Nucleus accumbens (tissue), 56 donors: ENCODE measurements around the gene BANP.
A peak's percentile ranks its signal among the peaks of the same experiment; 100 is the strongest.

Experiments
- DNase-seq, 56 donors: peaks; one replicate each; lab custom pipeline; 2025; lab: John Stamatoyannopoulos, UW

The BANP gene

DNA sequence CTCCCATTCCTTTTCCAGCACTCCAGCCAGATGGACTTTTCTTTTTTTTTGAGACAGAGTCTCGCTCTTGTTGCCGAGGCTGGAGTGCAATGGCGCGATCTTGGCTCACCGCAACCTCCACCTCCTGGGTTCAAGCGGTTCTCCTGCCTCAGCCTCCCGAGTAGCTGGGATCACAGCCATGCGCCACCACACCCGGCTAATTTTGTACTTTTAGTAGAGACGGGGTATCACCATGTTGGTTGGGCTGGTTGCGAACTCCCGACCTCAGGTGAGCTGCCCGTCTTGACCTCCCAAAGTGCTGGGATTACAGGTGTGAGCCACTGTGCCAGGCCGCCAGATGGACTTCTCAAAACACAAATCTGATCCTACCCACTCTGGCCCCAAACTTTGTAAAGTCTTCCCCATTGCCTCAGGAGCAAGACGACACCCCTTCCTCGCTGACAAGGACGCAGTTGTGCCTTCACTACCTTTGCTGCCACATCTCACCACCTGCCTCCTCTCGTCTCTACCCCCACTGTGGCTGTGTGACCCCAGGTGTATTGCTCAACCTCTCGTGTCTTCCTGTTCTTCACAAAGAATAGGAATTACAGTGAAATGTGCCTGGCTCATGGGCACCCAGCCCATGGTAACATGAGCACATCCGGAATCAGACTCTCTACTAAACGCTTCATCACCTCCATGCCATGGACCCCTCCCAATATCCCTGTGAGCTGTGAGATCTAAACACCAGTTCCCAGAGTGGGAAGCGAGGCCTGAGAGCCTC is 3.7 kb upstream of the BANP start:
- DNase-seq = no peak

DNA sequence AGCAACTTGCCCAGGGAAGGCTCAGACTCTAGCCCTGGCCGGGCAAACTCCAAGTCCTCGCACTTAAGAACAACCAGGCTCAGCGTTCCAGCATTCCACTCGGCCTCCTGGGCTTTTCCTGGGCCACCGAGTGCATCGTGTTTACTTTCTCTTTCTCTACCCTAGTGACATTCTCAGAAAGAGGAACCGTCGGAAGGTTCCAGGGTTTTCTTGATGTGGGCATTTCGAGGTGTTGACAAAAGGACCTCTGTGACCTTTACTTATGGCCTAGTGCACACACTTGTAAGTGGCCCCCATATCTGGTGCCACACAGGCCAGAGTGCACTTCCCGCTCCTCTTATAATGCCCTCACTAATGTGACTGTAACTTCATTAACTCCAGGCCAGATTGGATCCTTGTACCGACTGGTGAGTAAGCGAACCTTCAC is 3.1 kb upstream of the BANP start:
- DNase-seq = peak in 2 of 56 donors; percentile 16 to 32

DNA sequence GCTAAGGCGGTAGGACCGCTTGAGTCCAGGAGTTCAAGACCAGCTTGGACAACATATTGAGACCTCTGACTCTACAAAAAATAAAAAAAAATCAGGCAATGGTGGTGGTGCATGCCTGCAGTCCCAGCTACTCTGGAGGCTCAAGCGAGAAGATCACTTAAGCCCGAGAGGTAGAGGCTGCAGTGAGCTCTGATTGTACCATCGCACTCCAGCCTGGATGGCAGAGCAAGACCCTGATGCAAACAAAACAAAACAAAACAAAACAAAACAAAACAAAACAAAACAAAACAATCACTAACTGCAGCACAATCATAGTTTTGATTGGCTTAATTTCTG is 2.5 kb upstream of the BANP start:
- no peak for DNase-seq

DNA sequence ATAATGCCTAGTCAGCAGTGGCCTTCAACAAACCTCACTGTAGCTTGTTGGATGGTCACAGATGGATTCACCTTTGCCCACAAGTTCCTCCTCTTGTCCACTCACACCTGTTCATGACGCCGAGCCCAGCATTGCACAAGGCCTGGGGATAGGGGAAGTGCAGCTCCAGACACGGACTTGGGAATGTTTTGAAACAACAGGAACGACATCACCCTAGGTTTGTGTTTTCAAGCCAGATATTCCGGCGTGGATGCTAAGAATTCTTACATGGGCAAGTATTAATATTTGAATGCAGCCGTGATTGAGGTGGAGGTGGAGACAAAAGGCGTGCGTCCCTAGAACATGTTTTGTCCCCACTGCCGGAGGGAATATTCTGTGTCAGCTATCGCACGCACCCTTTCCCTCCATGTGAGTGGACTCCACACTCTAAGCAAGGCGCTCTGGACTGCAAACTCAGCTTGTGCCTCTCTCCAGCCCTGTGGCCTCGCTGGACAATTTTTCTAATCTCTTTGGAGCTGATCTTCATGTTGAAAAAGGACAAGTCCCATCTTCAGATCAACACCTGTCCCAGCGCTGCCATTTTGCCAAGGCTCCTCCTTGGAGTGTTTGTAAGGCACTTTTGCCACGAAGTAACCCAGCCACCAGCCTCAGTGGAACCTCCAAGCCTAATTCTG is 2.0 kb upstream of the BANP start:
- no peak for DNase-seq

DNA sequence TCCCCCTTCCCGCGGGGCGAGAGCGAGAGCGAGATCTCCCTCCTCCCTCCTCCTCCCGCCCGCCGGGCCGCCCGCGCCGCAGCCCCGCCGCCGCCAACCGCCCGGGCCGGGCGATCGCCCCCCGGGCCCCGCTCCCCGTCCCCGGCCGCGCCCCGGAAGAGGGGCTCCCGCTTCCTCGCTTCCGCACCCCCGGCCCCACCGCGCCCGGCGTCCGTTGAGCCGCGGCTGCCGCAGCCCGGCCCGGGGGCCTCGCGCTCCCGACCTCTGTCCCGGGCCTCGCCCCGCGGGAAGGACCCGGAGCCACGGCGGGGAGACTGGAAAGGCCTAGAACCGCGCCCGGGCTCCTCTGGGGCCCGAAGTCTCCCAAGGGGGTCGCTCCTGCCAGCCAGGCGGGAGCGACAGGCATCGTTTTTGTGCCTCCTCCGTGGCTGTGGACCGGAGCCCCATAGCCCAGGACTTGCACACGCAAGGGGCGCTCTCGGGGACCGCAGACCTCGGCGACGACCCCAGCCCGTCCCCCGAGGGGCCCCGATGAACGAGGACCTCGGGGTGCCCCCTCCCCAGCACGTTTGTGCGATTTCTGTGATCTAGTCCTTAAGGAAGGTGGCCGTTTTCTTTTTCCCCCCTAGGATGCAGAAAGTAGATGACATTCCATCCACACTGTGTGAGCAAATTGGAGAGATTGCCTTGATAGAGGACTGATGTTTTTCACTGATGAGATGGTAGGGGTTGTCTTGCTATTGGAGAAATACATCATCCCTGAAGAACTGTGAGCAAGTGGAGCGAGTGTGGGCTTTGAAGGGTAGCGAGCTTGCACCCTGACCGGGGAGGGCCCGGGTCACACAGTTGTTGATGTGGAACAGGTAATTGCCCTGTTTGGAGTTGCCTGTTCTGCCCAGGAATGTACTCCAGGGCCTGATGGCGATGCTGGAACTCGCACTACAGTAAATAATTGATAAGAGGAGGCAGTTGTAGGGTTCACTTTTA is 611 bp downstream of the BANP start:
- peak in 7 of 56 donors; percentile 46 to 71 (median 53) for DNase-seq

DNA sequence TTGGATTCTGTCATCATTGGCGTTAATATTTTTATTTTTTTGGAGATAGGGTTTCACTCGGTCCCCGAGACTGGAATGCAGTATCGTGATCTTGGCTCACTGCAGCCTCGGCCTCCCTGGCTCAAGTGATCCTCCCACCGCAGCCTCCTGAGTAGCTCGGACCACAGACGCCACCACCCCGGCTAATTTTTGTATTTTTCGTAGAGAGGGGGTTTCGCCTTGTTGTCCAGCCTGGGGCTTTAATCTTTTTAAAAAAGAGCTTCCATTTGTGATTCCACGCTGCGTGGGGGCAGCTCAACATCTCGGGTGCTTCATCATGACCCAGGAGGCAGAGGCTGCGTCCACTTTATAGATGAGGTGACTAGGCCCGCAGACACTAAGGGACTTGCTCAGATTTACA is 1.5 kb downstream of the BANP start:
- DNase-seq = no peak

DNA sequence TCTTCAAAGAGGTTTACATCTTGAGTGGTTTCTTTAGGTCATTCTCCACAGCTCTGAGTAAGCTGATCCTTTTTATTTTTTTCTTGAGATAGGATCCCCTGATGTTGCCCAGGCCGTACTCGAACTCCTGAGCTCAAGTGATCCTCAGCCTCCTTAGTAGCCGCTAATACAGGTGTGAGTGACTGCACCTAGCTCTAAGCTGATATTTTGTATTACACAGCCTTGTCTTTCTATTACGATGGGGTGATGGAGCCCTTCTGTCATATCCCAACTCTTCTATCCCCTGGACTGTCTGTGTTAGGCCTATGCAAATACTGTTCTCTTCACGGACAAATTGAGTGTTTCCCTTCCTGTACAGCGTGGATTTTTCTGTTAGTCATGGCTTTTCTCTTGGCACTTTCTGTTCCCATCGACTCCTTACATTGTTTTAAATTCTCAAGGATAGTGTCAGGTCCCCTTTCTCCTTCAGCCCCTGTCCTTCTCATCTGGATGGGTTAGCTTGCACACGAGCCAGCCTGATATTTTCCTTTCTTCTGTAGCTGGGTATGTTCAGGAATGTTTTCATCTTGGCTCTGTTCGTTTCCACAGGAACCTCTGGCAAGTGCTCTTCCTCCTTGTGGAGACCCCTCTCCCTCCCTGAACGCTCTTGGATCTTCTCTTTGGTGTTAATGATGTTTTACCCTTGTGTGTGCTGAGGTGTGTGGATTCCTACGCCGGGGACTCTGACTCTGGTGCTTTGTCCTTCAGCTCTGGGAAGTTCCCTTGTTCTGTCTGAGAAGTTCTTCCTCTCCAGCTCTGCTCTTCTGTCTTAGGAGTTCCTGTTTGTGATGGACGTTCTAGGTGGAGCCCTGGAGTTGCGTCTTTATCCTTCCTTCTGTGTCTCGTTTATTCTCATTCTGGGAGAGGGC is 2.3 kb downstream of the BANP start:
- DNase-seq = no peak

DNA sequence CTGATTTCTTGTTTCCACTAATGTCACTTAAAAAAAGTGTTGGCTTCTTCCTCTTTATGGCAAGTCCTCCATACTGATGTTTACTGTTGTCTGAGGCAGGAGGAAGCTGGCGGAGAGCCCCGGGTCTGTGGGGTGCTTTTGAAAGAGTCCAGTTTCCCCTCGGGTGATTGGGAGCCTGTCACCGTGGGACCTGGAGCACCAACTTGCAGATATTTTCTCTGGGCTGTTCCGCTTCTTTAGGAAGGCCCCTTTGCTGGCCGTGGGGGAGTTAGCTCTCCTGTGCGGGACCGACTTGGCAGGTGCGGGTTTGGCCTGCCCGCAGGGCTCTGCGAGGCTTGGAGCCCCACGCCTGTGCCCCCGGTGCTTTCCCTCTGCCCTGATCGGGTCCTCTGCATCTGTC is 3.1 kb downstream of the BANP start:
- peak in 3 of 56 donors; percentile 10 to 30 (median 16) for DNase-seq

DNA sequence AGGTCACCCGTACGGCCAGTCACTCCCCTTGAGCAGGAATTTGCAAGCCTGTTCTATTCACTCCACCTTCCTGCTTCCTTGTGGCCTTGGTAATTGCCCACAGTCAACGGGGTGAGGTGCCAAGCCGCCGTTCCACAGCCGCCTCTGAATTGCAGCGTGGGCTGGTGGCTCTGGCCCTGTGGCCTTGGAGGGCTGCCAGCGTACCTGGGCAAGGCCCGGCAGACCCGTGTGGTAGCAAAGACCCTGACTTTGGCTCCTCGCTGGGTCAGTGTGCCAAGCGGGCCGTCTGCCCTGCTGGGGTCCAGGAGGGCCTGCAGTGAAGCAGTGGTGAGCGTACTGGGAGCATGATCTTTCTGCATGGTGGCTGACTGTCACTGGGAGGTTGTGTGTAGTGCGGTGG is 3.6 kb downstream of the BANP start:
- no peak for DNase-seq

DNA sequence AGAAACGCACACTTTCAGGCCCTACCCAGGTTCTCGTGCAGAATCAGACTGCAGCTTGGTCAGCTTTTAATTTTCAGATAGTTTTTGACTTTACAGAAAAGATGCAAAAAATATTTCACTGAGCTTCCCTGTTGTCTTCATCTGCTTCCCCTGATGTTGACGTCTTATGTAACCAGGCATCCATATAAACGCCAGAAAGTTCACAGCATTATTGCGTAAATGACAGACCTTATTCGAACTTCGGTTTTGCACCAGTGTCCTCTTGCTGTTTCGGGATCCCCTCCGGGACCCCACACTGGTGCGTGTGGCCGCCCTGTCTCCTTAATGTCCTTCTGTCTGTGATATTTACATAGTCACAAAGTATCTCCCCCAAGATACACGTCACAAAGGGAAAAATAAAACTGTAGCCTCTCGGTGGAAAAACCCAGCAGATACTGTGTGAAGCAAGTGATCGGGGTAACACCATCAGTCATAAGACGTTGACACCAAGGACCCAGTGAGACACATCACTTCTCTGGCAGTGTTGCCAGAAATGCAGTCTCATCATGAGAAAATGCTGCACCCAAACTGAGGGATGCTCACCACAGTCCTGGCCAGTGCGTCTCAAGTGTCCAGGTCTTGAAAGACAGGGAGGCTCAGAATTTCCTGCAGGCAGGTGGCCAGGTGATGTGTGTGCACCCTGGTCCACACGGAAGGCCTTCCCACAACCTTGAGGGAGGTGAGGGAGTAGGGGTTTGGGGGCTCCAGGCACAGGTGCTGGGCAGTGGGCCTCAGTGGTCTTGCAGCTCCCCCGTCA is 4.3 kb downstream of the BANP start:
- DNase-seq = no peak

DNA sequence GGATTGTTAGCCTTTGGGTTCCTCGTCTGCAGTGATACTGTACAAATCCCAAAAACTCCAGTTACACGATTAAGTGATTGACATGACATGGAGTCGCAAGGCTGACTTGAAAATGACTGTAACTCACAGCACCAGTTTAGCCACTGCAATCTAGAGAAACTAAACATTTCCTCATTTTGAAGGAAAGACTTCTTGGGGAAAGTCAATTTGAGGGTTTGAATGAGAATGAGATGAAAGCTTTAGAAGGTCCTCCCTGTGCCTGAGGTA is 4.8 kb downstream of the BANP start:
- DNase-seq = no peak

DNA sequence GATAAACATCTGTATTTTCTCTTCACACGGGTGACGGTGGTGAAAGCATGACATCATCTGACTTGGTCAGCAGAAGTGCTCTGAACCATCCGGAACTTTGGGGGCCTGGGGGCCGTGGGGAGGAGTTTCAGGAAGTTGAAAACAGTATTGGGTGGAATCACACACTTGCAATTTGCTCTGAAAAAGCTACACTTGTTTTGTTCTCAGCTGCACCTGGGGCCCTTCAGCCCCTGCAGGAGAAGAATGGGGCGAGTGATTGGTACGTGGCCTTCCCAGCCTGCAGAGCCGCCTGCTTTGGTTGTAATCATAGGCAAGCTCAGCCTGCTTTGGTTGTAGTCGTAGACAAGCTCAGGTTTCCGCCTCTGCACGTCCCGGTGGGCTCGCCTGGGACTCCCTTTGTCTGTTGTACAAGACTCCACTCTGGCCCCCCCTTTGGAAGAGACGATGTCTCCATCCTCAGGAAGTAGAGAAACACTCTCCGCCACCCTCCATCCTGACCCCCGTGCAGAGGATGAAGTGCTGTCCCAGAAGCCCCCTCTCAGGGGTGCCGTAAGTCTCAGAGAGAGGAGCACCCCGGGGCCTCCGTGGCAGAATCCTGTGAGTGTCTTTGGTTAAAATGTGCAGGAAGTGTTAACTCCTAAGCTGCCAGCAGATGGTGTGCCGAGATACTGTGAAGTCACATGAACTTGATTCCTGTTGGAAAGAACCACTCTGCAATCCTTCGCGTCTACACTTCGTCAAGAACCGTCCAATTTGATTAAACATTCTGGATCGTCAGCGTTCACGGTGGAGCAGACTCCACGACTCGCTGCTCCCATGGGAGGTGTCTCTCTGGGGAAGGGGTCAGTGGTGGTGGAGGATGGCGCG is 5.4 kb downstream of the BANP start:
- DNase-seq = peak in 5 of 56 donors; percentile 13 to 38 (median 29)

DNA sequence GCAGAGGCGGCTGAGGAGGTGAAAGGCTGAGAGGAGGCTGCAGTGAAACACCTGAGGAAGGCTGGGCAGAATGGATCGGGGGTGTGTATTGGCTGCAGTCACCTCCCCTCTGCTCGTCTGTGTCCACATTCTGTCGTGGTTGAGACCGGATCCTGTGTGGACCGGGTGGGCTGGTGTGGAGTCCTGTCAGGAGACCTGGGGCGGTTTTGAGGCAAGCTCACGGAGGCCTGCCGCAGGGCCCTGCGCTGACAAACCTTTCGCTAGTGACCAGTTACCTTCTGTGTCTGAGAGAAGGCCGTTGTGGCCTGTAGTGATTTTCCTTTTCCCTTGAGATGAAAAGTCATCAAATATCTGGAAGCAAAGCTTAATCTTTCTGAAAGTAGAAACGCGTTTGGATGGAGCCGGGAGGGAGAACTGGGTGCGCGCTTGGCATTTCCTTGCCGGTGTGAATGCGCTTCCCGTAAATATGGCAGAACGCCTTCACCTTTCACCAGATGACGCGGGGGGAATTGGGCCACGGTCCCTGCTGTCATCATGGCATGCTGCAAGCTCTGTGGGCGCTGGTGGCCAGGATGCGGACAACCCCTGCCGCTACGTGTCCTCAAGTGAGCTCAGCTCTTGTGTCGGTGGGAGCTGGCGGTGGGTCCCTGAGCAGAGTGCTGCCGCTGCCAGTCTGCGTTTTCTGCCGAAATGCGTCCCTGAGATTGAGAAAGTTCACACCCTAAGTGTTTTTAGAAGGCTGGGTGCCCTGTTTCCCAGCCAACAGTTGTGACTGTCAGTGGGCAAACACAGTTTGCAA is 6.3 kb downstream of the BANP start:
- no peak for DNase-seq

DNA sequence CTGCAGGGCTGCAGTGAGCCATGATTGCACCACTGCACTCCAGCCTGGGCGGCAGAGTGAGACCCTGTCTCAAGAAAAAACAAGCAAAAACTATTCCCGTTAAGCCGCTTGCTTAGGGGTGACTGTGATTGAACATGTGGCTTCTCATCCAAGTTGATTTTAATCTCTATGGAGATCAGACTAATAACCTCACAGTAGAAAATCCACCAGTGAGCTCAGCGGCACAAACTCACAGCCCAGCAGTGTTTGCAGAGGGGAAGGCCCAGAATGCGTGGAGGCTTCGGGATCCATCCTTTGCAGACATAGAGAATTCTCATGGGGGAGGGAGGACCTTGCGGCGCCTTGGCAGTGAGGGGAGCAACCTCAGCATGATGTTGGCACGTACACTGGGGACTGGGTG is 7.4 kb downstream of the BANP start:
- DNase-seq = no peak

DNA sequence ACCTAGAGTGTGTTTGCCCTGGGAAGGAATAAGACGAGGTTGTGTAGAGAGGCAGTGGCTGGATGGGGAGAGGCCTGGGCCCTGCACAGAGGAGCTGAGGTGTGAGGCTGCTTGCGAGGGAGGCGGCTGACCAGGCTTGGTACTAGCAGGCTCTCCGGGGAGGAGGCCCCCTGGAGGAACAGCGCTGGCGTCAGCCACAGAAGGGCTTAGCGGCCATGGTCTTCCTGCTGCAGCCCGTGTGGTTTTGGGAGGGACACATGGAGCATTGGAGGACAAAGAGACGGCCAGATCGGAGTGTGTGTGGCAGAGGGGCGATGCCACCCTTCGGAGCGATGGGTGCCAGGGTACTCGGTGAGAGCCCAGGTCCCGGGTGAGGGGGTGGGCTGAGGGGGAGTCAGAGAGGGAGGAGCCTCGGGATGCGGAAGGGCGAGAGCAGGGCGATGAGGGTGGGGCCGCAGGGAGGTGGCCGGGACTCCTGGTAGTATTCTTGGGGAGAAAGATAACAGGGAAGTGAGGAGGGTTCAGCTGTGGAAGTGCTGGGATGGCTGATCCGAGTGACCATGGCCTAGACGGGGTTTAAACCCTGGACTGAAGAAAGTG is 8.3 kb downstream of the BANP start:
- no peak for DNase-seq

DNA sequence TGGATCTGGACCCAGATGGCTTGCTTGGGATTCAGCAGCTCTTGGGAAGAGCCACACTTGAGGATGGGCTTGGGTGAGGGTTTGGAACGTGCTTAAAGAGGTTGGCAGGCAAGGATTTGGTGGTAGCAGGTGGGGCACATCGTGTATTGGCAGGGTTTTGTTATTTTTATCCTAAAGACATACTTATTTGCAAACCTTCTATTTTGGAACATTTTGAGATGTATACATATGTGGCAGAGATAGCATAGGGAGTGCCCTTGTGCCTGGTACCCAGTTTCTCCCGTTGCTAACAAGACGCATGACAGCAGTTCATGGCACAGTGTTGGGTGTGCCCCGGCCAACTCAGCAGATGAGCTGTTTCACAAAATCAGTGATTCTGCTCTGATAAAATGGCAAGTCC is 9.1 kb downstream of the BANP start:
- DNase-seq = no peak

DNA sequence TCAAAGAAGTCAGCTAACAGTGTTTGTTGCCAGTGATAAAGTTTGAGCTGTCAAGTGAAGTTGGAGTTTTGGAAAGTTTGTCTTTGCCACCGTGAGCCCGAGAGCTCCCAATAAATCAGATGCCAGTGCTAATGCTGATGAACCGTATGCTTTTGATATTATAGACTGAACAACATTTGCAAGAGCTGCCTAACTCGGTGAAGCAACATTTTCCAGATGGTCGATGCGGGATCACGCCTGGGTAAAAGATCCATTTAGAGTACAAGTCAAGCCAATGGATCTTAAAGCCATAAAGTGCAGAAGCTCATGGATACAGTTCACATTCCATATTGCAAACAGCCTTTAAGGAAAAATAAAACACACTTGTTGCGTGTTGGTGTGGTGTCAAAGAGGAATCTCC is 9.6 kb downstream of the BANP start:
- no peak for DNase-seq
